ENCODE measurements around the gene SLAMF6.

GRCh38 chr1:160451119-160451858 is 71.8 kb downstream of the SLAMF6 start:
- TF ChIP-seq POLR2A (IDR thresholded peaks at IDR 0.05) (no peak), CTCF (IDR thresholded peaks at IDR 0.05 in 4 of 5, conservative IDR thresholded peaks at IDR 0.05 in 1 of 5) (no peak)

Measured in gastrocnemius medialis (tissue), 4 donors.